Fibroblast of skin of abdomen (primary cell): ENCODE results near the gene GPR68. TPM values are rescaled to one million over a fixed set of nuclear protein-coding genes. Genes with fewer than 3 reads are reported as not detected.

Experiments used
- DNase-seq: peaks from one replicate; pipeline ENCODE4 v3.0.0-alpha.2; 2013
- polyA plus RNA-seq, 2 experiments: library from polyadenylated mRNA; unstranded; fragments of 120-200 nt; gene quantifications; one replicate each; pipeline ENCODE4 v1.2.1, GENCODE V29; 2013; ENCODE audit not compliant: insufficient read length in 2 of 2

Gene GPR68, protein sequence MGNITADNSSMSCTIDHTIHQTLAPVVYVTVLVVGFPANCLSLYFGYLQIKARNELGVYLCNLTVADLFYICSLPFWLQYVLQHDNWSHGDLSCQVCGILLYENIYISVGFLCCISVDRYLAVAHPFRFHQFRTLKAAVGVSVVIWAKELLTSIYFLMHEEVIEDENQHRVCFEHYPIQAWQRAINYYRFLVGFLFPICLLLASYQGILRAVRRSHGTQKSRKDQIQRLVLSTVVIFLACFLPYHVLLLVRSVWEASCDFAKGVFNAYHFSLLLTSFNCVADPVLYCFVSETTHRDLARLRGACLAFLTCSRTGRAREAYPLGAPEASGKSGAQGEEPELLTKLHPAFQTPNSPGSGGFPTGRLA
- polyA plus RNA-seq (2013, experiment 1 of 2; ENCODE audit: insufficient read length) = 0.94 TPM
- polyA plus RNA-seq (2013, experiment 2 of 2; ENCODE audit: insufficient read length) = 1.2 TPM

DNA sequence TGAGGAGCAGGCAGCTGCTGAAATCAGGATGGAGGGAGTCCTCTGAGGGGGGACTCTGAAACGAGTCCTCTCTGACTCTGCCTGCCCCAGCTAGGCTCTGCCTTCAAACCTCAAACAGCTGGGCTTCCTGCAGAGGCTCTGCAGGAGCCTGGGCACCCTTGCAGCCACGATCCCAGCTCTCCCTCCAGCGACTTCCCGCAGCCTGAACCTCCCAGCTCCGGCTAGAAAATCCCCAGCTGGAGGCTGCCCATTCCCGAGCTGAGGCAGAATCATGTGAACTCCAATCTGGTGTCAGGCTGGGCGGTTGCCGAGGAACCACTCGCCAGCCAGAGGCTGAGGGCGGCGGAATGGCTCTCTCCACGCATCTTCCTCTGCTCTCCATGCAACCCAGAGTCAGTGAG lies at the start of gene GPR68:
Gene GPR68, minus strand, starts transcription at position 204 of the 401 bp plus-strand sequence. CDS start 9,654 bp downstream, outside the sequence.
- peak; percentile 68 for DNase-seq

GRCh38 chr14:91294153-91294552 lies 49.6 kb upstream of the GPR68 start:
- no peak for DNase-seq

DNA sequence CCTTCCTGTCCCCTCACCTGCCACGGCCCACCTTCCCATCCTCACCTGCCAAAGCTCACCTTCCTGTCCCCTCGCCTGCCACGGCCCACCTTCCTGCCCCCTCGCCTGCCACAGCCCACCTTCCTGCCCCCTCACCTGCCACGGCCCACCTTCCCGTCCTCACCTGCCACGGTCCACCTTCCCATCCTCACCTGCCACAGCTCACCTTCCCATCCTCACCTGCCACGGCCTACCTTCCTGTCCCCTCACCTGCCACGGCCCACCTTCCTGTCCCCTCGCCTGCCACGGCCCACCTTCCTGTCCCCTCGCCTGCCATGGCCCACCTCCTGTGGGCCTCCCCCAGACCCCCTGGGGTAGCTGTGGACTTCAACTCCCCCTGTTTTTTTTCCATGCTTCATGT lies 48.8 kb upstream of the GPR68 start:
- DNase-seq = no peak

GRCh38 chr14:91292491-91292890 lies 48.0 kb upstream of the GPR68 start:
- DNase-seq = no peak

DNA sequence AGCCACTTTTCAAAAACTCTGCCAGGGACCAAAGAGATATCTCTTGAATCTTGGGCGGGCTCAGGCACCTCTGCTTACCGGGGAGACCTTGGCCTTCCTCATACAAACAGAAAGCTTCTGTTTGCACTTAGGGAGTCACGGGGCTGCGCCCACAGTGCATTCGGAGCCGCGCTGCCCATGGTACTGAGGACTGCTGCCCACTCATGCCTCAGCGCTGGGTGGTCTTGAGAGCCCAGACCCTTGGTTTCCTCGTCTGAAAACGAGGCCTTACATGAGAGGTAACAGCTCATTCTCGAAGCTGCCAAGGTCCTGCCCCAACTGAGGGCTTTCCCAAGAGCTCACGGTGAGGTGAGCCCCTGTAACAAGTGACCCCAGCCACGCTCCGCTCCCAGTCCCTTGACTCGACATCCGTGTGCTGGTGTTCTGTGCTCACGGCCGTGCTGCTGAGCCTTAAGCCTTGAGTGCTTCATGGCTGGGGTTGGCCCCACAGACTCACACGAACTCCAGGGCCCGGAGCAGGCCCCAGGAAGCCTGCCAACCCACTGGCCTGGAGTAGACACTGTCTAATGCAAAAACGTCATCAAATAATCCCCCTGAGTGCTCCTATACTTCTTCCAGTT lies 47.4 kb upstream of the GPR68 start:
- no peak for DNase-seq

- DNase-seq = no peak
Measured at GRCh38 chr14:91290986-91291385, 46.5 kb upstream of the GPR68 start.

DNA sequence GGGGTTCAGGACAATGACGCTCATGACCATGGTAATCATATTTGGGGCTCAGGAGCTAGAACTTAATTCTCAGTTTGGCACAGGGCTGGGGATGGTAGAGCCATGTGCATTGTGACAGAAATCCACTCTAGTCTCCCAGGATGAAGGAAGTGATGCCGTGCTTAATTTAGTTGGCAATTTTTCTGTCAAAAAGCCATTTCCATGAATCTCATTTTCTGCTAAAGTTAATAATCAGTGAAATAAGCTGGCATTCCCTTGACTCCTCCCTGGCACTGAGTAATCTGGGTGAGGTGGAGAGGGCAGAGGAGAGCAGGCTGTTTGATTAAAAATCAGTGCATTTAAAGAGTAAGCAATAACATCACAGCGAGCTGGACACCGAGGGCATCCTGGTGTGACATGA lies 45.0 kb upstream of the GPR68 start:
- no peak for DNase-seq

GRCh38 chr14:91288876-91289275 lies 44.4 kb upstream of the GPR68 start:
- DNase-seq = no peak

GRCh38 chr14:91286530-91286937 lies 42.0 kb upstream of the GPR68 start:
- DNase-seq = peak; percentile 67

DNA sequence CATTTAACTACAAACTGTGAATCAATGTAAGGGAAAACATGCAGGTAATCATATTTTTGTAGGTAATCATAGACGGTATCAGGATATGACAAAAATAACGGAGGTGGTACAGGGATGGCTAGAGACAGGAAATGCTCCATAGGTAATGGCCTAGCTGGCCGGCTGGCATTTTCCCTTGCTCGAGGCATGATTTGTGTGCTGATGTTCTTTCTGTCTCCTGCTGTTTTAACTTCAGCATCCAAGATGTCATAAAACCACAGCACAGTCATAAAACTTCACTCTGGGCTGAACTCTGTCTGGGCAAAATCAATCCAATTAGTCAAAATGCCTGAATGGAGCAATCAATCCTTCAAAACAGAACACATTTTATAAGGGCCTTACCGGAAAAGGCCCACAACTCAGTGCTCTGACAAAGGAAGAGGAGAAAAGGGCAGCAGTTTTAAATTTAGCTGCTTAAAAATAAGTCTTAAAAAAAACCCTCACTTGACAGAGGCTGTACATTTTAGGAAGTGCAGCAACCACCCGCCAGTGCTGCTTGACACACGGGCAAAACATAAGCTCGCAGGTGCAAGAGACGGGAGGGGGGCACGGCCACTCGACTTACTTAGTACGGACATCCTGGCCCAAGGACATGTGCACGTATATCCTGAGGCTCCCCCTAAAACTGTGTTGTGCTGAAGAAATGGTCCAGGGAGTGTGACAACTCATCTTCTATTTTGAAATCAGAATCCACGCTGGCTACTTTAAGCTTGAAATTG lies 40.5 kb upstream of the GPR68 start:
- DNase-seq = peak; percentile 37

GRCh38 chr14:91284146-91284790 lies 39.8 kb upstream of the GPR68 start:
- peak; percentile 80 for DNase-seq

DNA sequence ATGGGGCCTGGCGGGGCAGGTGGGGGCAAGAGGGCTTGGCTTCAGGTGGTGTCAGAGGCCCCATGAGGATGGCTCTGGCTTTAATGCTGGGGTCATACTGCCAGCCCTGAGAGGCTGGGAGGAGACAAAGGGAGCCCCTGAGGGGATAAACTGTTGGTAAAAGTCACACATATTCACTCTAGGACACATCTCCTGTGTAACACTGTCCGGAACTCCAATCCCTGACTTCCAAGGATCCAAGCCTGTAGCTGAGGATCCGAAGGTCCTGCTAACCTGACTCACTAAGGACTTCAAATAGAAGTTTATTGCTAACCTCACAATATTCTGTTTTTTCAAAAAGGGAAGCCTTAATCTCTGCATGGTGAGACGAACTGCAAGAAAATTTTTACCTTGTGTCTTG lies 39.2 kb upstream of the GPR68 start:
- peak; percentile 9 for DNase-seq

- DNase-seq = no peak
Measured at GRCh38 chr14:91282954-91283645, 38.6 kb upstream of the GPR68 start.

- DNase-seq = peak; percentile 23
Measured at GRCh38 chr14:91281346-91281745, 36.8 kb upstream of the GPR68 start.

DNA sequence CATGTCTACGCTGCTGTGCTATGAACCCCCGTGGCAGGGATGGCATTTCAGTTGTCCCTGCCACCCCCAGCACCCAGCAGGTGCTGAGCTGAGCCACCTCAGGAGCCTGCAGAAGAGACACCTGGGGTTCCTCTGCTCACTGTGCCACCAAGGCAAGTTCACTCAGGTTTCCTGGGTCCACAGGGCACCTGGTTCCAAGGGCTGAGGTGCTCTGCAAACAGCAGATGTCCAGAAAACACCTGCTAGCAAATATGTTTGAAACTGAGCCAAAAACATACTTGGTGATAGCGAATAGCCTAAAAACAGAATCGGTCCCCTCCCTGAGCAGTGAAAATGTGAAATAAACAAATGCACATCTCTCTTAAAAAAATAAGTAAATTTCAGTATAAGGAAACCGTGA lies 35.6 kb upstream of the GPR68 start:
- no peak for DNase-seq

- DNase-seq = no peak
Measured at GRCh38 chr14:91279354-91279753, 34.9 kb upstream of the GPR68 start.

GRCh38 chr14:91278383-91278715 lies 33.8 kb upstream of the GPR68 start:
- no peak for DNase-seq

- DNase-seq = no peak
Measured at GRCh38 chr14:91277546-91278382, 33.3 kb upstream of the GPR68 start.

GRCh38 chr14:91274796-91275195 lies 30.3 kb upstream of the GPR68 start:
- DNase-seq = no peak

DNA sequence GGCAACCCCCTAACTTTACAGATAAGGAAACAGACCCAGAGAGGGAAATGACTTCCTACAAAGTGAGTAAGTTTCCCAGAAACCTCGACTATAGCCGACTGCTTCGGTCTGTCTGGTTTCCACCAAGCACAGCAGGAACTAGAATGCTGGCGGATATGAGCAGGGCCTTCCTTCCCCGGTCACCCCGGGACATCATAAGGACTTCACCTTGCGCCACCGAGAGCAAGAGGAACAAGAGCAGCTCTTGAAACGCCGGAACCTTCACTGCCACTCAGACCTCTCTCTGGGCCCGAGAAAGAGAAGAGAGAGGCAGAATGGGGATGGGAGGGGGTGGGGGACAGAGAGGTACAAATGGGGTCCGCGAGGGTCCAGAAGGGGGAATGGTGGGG lies 29.4 kb upstream of the GPR68 start:
- DNase-seq = no peak

DNA sequence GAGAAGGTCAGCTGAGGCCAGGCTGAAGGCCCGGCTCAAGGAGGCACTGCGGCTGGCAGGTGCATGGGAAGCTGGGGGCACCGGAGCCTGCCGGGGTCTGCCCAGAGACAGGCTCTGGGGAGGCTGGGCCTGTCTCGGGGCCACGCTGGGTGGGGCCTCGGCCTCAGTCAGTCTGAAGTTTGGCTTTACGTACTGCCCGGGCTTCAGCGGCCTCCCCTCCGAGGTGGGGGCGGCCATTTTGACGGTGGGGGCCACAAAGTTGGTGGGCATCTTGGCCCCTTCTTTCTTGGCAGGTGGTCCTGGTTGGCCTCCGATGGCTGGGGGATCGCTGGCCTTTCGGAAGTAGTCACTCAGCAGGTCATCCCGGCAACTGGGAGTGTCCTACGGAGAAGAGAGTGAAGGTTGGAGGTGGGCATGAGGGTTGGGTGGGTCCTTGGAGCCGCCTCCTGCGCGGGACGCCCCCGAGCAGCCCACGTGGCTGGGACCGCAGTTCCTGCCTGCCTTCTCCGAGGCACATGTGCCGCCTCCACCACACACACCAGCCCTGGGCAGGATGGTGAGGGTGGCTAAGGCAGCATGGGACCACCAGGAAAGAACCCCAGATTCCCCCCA lies 28.9 kb upstream of the GPR68 start:
- DNase-seq = no peak
